AG08395 (cell line): Measurements from ENCODE around the gene CNOT4.
A peak's percentile ranks its signal among the peaks of the same experiment; 100 is the strongest.
"Not testable (repeated sequence)": the region's sequence is repeated elsewhere in the genome, so short reads cannot be mapped to it uniquely, and the experiment has no call there.

Experiments used
- DNase-seq: peaks from one replicate; pipeline ENCODE4 v3.0.0; 2012; ENCODE audit warnings: mixed read lengths, low spot score

The CNOT4 gene

DNA sequence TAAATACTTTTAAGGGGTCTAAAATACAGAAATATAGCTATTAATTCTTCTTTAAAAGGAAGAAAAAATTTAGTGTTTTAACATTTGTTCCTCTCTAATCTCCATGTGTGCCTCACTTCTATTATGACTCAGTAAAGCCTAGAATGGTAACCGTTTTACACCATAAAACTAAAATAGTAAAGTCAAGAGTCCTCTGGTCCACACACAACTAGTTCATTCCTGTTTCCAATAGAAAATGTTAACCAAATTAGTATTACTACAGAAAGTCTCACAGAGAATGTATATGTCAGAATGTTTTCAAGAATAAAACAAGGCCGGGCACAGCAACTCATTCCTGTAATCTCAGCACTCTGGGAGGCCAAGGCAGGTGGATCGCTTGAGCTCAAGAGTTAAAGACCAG lies 55.8 kb downstream of the CNOT4 start:
- DNase-seq = no peak

DNA sequence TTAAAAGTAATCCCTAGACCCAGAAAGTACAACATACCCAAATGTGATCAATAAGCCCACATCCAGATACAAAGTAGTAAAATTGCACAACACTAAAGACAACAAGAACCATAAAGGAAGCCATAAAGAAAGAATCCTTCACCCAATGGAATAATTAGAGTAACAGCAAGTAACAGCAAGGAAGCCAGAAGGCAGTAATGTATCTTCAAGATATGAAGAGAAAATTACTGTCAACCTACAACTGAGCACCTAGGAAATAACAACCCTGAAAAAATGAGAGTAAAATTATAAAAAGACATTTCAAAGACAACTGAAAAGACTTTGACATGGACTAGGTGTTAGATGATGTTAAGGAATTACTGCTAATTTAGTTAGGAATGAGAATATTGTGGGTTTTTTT lies 60.5 kb downstream of the CNOT4 start:
- no peak for DNase-seq

DNA sequence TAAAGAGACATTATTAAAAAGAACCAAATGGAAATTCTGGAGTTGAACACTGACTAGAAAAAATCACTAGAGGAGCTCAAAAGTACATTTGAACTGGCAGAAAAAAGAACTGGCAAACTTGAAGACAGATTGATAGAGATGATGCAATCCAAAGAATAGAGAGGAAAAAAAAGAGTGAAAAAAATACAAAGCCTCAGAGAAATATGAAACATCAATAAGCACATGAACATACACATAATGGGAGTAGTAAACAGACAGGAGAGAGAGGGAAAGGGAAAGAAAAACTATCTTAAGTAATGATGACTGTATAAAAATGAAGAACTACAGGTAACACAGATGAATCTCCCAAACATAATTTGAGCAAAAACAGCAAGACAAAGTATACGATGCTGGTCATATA lies 61.1 kb downstream of the CNOT4 start:
- no peak for DNase-seq

DNA sequence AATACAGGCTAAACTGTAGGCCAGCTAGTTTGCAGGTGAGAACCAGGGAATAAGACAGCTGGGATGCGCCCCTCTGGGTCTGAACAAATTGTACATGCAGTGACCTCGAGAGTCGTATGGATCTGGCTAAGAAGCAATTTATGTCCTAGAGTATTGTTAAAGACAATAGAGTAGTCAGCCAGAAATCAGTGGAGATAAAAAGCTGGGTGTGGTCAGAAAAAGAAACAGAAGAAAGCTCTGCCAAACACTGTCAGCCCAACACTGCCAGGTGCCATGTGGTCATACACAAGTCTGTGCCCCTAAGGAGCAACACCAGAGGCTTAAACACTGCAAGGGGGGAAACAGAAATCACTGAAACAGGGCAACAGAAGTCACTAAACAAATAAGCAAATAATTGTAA lies 62.2 kb downstream of the CNOT4 start:
- DNase-seq = no peak

- DNase-seq = no peak
Measured at GRCh38 chr7:135445690-135446089, 64.2 kb downstream of the CNOT4 start.

- DNase-seq = not testable (repeated sequence)
Measured at GRCh38 chr7:135445266-135445665, 64.6 kb downstream of the CNOT4 start.

- DNase-seq = no peak
Measured at GRCh38 chr7:135441791-135442190, 68.1 kb downstream of the CNOT4 start.

DNA sequence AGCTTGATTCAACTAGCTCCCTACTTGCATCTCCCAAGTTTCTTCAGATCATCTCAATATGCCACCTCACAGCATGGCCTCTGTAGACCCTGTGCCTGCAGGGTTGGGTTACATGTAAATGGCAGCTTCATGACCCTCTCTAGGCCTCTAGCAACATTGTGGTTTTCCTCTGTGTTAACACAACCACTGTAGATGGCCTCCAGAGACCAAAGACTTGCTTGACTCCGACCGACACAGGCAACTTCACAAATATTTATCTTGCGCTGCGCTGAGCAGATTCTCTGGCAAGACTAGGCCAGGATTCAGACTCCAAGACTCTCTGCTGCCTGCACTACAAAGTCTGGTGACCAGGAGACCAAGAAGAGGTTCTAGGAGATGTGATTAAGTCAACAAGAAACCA lies 75.9 kb downstream of the CNOT4 start:
- no peak for DNase-seq

- no peak for DNase-seq
Measured at GRCh38 chr7:135430626-135431025, 79.3 kb downstream of the CNOT4 start.

DNA sequence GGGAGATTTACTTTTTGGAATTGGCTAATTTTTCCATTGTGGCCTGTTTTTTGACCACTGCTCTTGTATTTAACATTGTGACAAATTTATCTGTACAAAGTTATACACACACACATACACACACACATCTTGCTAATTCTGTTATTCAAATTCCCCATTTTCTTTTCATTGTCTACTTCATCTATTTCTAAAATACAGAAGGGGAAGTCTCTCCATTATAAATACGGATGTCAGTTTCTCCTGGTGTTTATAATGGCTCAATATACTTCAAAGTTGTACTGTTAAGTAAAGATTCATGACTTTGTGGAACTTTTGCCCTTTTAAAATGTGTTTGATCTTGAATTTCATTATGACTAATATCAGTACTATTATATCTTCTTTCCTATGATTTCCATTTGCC lies 81.0 kb downstream of the CNOT4 start:
- no peak for DNase-seq

DNA sequence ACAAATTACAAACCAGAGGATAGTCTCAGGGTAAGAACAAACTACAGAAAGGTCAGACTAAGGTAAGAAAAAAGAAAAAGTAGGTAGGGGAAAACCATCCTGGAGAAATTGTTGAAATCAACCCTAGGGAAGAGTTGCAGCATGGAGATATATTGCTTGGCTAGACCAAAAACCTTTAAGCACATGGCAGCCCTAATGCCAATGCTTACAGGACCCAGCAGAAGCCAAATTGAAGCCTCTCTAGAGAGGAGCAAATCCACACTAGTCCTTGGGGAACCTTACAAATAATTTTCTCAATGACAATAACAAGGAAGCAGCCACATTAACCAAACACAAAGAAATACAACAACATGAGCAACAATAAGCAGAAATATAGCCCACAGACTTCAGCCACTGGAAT lies 81.9 kb downstream of the CNOT4 start:
- no peak for DNase-seq

DNA sequence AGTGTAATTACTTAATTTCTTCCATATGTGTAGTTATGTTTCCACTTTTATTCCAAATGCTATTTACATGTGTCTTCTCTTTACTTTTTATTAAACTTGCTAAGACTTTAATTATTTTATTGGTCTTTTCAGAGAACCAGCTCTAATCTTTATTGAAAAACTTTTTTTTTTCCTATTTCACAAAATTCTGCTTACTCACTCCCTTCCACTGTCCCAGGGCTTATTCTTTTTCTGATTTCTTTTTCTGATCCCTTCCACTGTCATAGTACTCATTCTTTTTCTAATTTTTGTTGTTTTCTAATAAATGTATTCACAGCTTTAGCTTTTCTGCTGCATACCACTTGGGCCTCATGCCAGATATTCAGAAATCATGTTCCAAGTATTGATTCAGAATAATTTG lies 82.7 kb downstream of the CNOT4 start:
- no peak for DNase-seq

- DNase-seq = no peak
Measured at GRCh38 chr7:135425036-135425435, 84.9 kb downstream of the CNOT4 start.

GRCh38 chr7:135420786-135421185 lies 89.1 kb downstream of the CNOT4 start:
- DNase-seq = no peak

DNA sequence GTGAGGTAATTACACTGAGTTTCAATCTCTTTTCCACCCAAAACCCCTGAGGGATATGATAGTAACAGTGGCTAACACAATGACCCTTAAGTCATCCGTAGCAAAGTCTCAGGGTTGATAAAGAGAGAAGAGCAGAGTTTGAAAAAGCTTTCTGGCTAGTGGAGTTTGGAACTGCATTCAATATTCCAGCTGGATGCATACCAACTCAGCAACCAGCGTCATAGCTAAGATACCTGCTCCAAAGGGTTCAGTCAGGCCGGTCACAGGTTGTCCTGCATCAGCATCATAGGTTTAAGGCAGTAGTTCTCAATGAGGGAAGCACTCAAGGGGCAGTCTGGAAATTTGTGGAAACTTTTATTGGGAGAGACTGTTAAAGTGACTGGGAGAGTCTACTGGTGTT lies 93.5 kb downstream of the CNOT4 start:
- DNase-seq = no peak

DNA sequence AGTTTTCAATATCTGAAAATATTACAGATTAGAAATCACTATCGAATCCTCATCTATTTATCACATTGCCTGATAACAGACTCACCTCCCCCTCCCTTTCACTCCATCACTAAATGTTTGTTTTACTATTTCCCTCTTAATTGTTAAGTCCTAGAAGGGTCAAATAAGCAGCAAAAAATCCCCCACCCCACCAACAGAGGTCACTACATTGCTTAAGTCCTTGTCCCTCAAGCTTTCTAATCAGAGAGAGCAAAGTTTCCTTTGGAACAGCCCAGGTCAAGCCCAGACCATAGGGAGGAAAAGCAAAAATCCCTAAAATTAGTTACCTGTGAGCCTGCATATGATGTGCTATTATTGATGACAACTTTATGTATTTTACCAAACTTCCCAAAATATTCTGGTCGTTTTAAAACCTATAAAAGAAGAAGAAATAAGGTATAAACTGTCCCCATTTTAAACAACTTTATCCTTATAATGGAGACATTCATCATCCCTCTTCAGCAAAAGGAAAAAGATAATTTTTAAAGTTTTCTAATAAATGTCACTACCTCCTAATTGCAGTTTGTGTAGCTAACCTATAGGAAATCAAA lies 95.0 kb downstream of the CNOT4 start:
- peak; percentile 12 for DNase-seq

GRCh38 chr7:135414208-135414607 lies 95.7 kb downstream of the CNOT4 start:
- DNase-seq = no peak

- DNase-seq = no peak
Measured at GRCh38 chr7:135411098-135411497, 98.8 kb downstream of the CNOT4 start.

GRCh38 chr7:135410543-135410942 lies 99.4 kb downstream of the CNOT4 start:
- no peak for DNase-seq

- no peak for DNase-seq
Measured at GRCh38 chr7:135409845-135410542, 99.9 kb downstream of the CNOT4 start.

DNA sequence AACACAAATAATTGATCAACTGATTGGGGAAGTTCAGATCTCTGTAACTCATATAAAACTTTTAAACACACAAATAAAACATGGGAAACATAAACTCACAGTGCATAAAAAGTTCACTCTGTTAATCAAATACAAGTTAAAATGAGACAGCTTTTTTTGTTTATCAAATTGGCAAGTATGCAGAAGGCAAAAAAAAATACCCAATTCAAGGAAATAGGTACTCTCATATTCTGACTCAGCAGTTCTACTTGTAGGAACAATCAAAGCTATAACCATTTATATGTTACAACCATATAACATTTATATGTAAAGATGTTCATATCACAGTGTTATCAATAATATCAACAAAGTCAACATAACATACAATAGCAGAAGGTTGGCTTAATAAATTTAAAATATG lies 102.0 kb downstream of the CNOT4 start:
- DNase-seq = no peak

- no peak for DNase-seq
Measured at GRCh38 chr7:135406918-135407317, 103.0 kb downstream of the CNOT4 start.

- DNase-seq = no peak
Measured at GRCh38 chr7:135405969-135406368, 103.9 kb downstream of the CNOT4 start.

DNA sequence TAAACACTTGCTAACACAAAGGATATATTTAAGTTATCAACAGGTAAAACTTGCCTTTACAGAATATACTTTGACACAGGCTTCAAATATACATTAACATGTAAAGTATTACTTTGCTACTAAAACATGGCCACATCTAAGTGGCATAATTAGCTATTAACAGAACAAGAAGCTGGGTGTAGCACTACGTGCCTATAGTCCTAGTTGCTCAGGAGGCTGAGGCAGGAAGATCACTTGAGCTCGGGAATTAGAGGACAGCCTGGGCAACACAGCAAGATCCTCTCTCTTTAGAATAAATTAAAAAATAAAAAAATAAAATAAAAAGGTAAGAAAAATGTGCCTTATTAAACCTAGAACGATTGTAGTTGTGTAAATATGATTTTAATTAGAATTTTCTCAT lies 106.6 kb downstream of the CNOT4 start:
- no peak for DNase-seq
